Measurements from ENCODE around the gene MAN1A2.
"Not testable (repeated sequence)": the region's sequence is repeated elsewhere in the genome, so short reads cannot be mapped to it uniquely, and the experiment has no call there.

MAN1A2 gene

DNA sequence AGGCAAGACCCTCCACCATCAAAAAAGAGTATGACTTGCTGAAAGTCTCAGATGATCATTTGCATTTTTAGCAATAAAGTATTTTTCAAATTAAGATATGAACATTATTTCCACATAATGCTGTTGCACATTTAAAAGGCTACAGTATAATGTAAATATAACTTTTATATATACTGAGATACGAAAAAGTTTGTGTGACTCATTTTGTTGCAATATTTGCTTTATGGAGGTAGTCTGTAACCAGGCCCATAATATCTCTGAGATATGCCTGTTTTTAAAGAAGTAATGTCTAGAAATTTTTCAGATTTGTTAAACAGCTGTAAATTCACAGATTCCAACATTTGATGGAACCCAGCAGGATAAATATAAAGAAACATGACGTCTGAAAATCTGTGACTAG is 86.7 kb downstream of the MAN1A2 start:
- Histone ChIP-seq H3K4me1 (ENCODE audit: insufficient read depth, low read length) (no peaks in the 10 kb centered on the region), H3K36me3 (ENCODE audit: insufficient read depth, low read length) (no peaks in the 10 kb centered on the region), H3K9ac (ENCODE audit: low read depth, low read length) (no peak overlapping the region), H3K4me3 (ENCODE audit: low read length) (no peak overlapping the region), H3K27ac (ENCODE audit: low read depth, low read length) (no peak overlapping the region), H3K9me3 (ENCODE audit: insufficient read depth, low read depth, low read length) (no peaks in the 10 kb centered on the region; the same call in 1 of the 2 replicates), H3K27me3 (ENCODE audit: insufficient read depth, low read length) (no peaks in the 10 kb centered on the region)
- WGBS: 100% methylated on average over 2 of the region's 2 CpGs

DNA sequence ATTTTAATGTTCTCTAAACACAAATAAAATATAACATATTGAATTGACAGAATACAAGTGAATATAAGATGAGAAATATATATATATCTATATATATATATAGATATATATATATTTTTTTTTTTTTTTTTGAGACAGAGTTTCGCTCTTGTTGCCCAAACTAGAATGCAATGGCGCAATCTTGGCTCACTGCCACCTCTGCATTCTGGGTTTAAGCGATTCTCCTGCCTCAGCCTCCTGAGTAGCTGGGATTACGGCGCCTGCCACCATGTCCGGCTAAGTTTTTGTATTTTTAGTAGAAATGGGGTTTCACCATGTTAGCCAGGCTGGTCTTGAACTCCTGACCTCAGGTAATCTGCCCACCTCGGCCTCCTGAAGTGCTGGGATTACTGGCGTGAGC is 91.2 kb downstream of the MAN1A2 start:
- not testable (repeated sequence) for H3K9ac ChIP-seq (ENCODE audit: low read depth, low read length); H3K4me1 ChIP-seq (ENCODE audit: insufficient read depth, low read length); H3K9me3 ChIP-seq (ENCODE audit: insufficient read depth, low read depth, low read length); H3K36me3 ChIP-seq (ENCODE audit: insufficient read depth, low read length); H3K27ac ChIP-seq (ENCODE audit: low read depth, low read length); H3K4me3 ChIP-seq (ENCODE audit: low read length); H3K27me3 ChIP-seq (ENCODE audit: insufficient read depth, low read length)
- WGBS: 94% methylated on average over 8 of the region's 8 CpGs

DNA sequence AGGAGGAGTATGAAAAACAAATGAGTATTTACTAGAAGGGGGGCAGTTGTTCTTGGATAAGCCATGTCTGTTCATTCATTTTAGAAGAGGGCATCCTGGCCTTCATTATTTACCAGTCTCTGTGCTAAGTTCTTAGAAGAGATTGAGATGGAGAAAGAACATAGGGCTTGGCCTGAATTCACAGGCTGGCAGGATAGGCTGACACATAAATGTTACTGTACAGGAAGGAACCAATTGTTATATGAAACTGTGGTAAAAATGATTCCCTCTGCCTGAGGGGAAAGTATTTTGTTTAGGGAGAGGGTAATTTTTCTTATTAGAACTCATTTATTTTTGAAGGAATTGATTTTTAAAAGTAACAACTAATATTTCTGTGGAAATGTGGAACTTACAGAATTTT is 99.5 kb downstream of the MAN1A2 start:
- no peaks in the 10 kb centered on the region for H3K36me3 ChIP-seq (ENCODE audit: insufficient read depth, low read length)
- no peak overlapping the region for H3K4me3 ChIP-seq (ENCODE audit: low read length)
- no peak overlapping the region for H3K27ac ChIP-seq (ENCODE audit: low read depth, low read length)
- H3K9ac ChIP-seq (ENCODE audit: low read depth, low read length): no peak overlapping the region
- no peaks in the 10 kb centered on the region for H3K9me3 ChIP-seq (ENCODE audit: insufficient read depth, low read depth, low read length)
- H3K27me3 ChIP-seq (ENCODE audit: insufficient read depth, low read length): no peaks in the 10 kb centered on the region
- no peaks in the 10 kb centered on the region for H3K4me1 ChIP-seq (ENCODE audit: insufficient read depth, low read length)

DNA sequence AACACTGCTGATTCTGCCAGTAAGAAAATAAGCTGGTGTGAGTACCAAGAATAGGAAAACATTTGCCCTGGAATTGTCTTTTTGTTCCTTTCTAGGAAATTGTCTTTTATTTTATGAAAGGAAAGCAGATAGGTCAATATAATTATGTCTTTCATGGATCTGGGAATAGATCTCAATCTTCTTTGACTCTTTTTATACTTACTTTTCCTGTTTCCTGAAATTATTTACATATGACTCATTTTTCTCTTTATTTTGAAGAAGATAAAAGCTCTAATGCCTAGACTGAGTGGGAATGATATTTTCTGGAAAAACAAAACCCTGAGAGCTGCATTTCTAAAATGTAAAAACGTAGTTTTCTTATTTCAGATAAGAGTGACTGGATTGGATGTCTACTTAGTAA is 100.1 kb downstream of the MAN1A2 start:
- Histone ChIP-seq H3K27me3 (ENCODE audit: insufficient read depth, low read length) (no peaks in the 10 kb centered on the region), H3K27ac (ENCODE audit: low read depth, low read length) (no peak overlapping the region)
- WGBS: 89% methylated on average over 1 of the region's 1 CpG

DNA sequence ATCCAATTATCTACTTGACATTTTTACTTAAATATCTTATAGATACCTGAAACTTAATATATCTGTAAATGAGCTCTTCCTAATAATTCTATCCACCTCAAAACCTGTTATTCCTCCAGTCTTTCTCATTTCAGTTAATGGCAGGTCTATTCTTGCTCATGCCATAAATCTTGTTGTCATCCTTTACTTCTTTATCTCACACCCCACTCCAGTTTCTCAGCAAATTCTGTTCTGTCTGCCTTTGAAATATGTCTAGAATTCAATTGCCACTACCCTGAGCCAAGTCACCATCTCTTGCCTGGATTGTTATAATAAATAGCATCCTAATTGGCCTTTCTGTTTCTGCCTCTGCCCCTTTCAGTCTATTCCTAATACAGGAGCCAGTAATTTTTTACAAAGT is 105.8 kb downstream of the MAN1A2 start:
- Histone ChIP-seq H3K27me3 (ENCODE audit: insufficient read depth, low read length) (no peaks in the 10 kb centered on the region), H3K4me3 (ENCODE audit: low read length) (no peak overlapping the region), H3K9me3 (ENCODE audit: insufficient read depth, low read depth, low read length) (no peaks in the 10 kb centered on the region), H3K9ac (ENCODE audit: low read depth, low read length) (no peak overlapping the region), H3K4me1 (ENCODE audit: insufficient read depth, low read length) (no peaks in the 10 kb centered on the region), H3K27ac (ENCODE audit: low read depth, low read length) (no peak overlapping the region), H3K36me3 (ENCODE audit: insufficient read depth, low read length) (no peaks in the 10 kb centered on the region)

More for the DNA sequence above, 100.1 kb downstream of the MAN1A2 start:
- H3K36me3 ChIP-seq (ENCODE audit: insufficient read depth, low read length): no peaks in the 10 kb centered on the region
- H3K4me3 ChIP-seq (ENCODE audit: low read length): no peak overlapping the region
- H3K4me1 ChIP-seq (ENCODE audit: insufficient read depth, low read length): no peaks in the 10 kb centered on the region
- no peaks in the 10 kb centered on the region for H3K9me3 ChIP-seq (ENCODE audit: insufficient read depth, low read depth, low read length)
- H3K9ac ChIP-seq (ENCODE audit: low read depth, low read length): no peak overlapping the region

DNA sequence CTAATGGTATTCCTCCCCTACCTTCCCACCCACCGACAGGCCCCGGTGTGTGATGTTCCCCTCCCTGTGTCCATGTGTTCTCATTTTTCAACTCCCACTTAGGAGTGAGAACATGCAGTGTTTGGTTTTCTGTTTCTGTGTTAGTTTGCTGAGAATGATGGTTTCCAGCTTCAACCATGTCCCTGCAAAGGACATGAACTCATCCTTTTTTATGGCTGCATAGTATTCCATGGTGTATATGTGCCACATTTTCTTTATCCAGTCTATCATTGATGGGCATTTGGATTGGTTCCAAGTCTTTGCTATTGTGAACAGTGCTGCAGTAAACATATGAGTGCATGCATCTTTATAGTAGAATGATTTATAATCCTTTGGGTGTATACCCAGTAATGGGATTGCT is 108.2 kb downstream of the MAN1A2 start:
- 100% methylated on average over 2 of the region's 2 CpGs for WGBS
- not testable (repeated sequence) for H3K36me3 ChIP-seq (ENCODE audit: insufficient read depth, low read length); H3K27ac ChIP-seq (ENCODE audit: low read depth, low read length); H3K4me3 ChIP-seq (ENCODE audit: low read length); H3K9me3 ChIP-seq (ENCODE audit: insufficient read depth, low read depth, low read length); H3K4me1 ChIP-seq (ENCODE audit: insufficient read depth, low read length); H3K9ac ChIP-seq (ENCODE audit: low read depth, low read length); H3K27me3 ChIP-seq (ENCODE audit: insufficient read depth, low read length)

DNA sequence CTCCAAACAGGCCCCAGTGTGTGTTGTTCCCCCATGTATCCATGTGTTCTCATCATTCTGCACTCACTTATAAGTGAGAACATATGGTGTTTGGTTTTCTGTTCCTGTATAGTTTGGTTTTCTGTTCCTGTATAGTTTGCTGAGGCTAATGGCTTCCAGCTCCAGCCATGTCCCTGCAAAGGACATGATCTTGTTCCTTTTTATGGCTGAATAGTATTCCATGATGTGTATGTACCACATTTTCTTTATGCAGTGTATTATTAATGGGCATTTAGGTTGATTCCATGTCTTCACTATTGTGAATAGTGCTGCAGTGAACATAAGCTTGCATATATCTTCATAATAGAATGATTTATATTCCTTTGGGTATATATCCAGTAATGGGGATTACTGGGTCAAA is 111.8 kb downstream of the MAN1A2 start:
- H3K9ac ChIP-seq (ENCODE audit: low read depth, low read length): no peak overlapping the region
- no peaks in the 10 kb centered on the region for H3K4me1 ChIP-seq (ENCODE audit: insufficient read depth, low read length)
- no peak overlapping the region for H3K4me3 ChIP-seq (ENCODE audit: low read length)
- no peak overlapping the region for H3K27ac ChIP-seq (ENCODE audit: low read depth, low read length)
- no peaks in the 10 kb centered on the region for H3K9me3 ChIP-seq (ENCODE audit: insufficient read depth, low read depth, low read length)
- H3K27me3 ChIP-seq (ENCODE audit: insufficient read depth, low read length): no peaks in the 10 kb centered on the region
- no peaks in the 10 kb centered on the region for H3K36me3 ChIP-seq (ENCODE audit: insufficient read depth, low read length)

DNA sequence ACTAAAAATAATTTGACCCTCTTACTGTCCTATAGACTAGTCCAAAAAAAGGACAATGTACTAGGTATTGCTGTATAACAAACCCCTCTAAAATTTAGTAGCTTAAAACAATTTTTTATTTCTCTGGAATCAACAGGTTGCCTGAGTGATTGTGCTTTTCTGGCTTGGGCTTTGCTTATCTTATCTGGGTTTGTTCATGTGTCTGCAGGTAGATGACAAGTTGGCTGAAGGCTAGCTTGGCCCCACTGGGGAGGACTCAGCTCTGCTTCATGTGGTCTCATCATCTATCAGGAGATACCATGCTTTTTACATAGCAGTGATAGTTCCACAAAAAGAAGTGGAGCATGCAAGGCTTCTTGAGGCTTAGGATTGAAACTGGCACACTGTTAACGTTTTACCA is 114.2 kb downstream of the MAN1A2 start:
- no peak overlapping the region for H3K4me3 ChIP-seq (ENCODE audit: low read length)
- no peaks in the 10 kb centered on the region for H3K27me3 ChIP-seq (ENCODE audit: insufficient read depth, low read length)
- H3K27ac ChIP-seq (ENCODE audit: low read depth, low read length): no peak overlapping the region
- H3K4me1 ChIP-seq (ENCODE audit: insufficient read depth, low read length): no peaks in the 10 kb centered on the region
- no peak overlapping the region for H3K9ac ChIP-seq (ENCODE audit: low read depth, low read length)
- H3K9me3 ChIP-seq (ENCODE audit: insufficient read depth, low read depth, low read length): no peaks in the 10 kb centered on the region
- H3K36me3 ChIP-seq (ENCODE audit: insufficient read depth, low read length): no peaks in the 10 kb centered on the region
- 81% methylated on average over 1 of the region's 1 CpG for WGBS

DNA sequence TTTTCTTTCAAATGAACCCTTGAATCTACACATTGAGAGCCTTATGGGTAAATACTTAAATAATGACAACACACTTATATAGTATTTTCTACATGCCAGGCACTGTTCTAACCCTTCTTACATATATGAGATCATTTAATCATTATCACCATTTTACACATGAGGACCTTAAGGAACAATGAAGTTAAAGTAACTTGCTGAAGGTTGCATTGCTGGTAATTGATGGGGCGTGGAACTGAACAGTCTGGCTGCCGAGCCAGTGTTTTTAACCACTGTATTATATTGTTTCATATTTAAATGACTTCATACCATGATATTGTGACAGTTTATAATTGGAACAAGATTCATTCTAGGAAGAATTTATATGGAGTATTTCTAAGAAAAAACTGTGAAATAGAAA is 126.7 kb downstream of the MAN1A2 start:
- 83% methylated on average over 2 of the region's 2 CpGs for WGBS
- Histone ChIP-seq H3K27me3 (ENCODE audit: insufficient read depth, low read length) (no peaks in the 10 kb centered on the region), H3K27ac (ENCODE audit: low read depth, low read length) (no peak overlapping the region), H3K4me1 (ENCODE audit: insufficient read depth, low read length) (no peaks in the 10 kb centered on the region), H3K36me3 (ENCODE audit: insufficient read depth, low read length) (no peaks in the 10 kb centered on the region), H3K9ac (ENCODE audit: low read depth, low read length) (no peak overlapping the region), H3K4me3 (ENCODE audit: low read length) (no peak overlapping the region), H3K9me3 (ENCODE audit: insufficient read depth, low read depth, low read length) (no peaks in the 10 kb centered on the region)

DNA sequence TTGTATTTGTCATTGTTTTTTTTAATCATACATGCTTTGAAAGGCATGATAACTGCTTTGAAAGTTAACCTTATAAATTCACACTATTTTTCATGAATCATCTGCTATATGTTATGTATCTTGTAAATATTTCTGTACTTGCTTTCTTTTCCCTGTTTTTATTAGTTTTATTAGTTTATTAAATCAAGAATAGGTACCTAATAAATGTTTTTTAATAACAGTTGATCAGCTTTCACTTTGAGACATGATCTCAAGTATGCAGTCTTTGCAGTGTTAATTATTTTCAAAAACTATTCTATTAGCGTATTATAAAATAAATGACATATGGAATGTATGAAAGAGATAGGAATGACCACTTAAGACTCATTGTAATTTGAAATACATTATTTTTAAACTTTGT is 127.8 kb downstream of the MAN1A2 start:
- WGBS: no CpG with 5 or more reads among the region's 1 CpG
- Histone ChIP-seq H3K36me3 (ENCODE audit: insufficient read depth, low read length) (no peaks in the 10 kb centered on the region), H3K4me3 (ENCODE audit: low read length) (no peak overlapping the region), H3K9me3 (ENCODE audit: insufficient read depth, low read depth, low read length) (no peaks in the 10 kb centered on the region), H3K9ac (ENCODE audit: low read depth, low read length) (no peak overlapping the region), H3K4me1 (ENCODE audit: insufficient read depth, low read length) (no peaks in the 10 kb centered on the region), H3K27me3 (ENCODE audit: insufficient read depth, low read length) (no peaks in the 10 kb centered on the region), H3K27ac (ENCODE audit: low read depth, low read length) (no peak overlapping the region)

DNA sequence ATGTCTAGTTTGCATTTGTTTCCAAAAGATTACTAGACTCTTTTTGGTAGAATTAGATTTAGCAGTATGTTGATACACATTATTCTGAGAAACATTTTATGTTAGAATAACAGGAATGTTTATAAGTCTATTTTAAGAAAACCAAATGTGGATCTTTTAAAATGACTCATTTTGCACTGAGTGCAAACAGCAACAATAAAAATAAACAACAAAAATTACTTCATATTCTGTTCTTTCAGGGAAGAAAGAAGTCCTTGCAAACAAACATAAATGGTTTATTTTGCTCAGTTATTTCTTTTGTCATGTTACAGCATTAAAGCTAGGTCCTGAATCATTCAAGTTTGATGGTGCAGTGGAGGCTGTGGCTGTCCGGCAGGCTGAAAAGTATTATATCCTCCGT is 131.8 kb downstream of the MAN1A2 start:
- H3K27ac ChIP-seq (ENCODE audit: low read depth, low read length): no peak overlapping the region
- no peaks in the 10 kb centered on the region for H3K9me3 ChIP-seq (ENCODE audit: insufficient read depth, low read depth, low read length)
- no peaks in the 10 kb centered on the region for H3K27me3 ChIP-seq (ENCODE audit: insufficient read depth, low read length)
- H3K9ac ChIP-seq (ENCODE audit: low read depth, low read length): no peak overlapping the region
- H3K36me3 ChIP-seq (ENCODE audit: insufficient read depth, low read length): 0 out of 2 replicates have a peak, but pooled peaks cover 5% of the 10 kb centered on the region
- no peaks in the 10 kb centered on the region for H3K4me1 ChIP-seq (ENCODE audit: insufficient read depth, low read length)
- no peak overlapping the region for H3K4me3 ChIP-seq (ENCODE audit: low read length)
- 96% methylated on average over 2 of the region's 2 CpGs for WGBS

DNA sequence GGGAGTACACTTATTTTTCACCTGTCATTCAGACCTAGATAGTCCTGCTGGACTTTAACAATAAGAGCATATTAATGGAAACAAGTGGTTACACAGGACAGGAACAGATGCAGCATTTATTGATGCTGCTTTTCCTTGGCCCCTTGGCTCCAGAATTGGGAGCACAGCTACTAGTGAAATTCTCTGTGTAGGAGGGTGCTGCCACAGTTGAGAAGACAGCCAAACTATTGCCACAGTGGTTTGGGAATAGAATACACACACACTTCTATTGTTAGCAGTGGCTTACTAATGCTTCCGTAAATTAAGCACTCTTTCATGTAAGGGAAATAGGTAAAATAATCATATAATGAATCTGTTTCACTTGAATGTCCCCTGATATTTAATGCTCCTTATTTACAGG is 133.3 kb downstream of the MAN1A2 start:
- H3K27ac ChIP-seq (ENCODE audit: low read depth, low read length): no peak overlapping the region
- H3K9ac ChIP-seq (ENCODE audit: low read depth, low read length): no peak overlapping the region
- WGBS: no CpG with 5 or more reads among the region's 1 CpG
- no peaks in the 10 kb centered on the region for H3K27me3 ChIP-seq (ENCODE audit: insufficient read depth, low read length)
- no peaks in the 10 kb centered on the region for H3K4me1 ChIP-seq (ENCODE audit: insufficient read depth, low read length)
- H3K36me3 ChIP-seq (ENCODE audit: insufficient read depth, low read length): 0 out of 2 replicates have a peak, but pooled peaks cover 5% of the 10 kb centered on the region
- H3K9me3 ChIP-seq (ENCODE audit: insufficient read depth, low read depth, low read length): no peaks in the 10 kb centered on the region
- H3K4me3 ChIP-seq (ENCODE audit: low read length): no peak overlapping the region
